ENCODE data around the gene RNF135.
"Not testable (repeated sequence)": the region's sequence is repeated elsewhere in the genome, so short reads cannot be mapped to it uniquely, and the experiment has no call there.

The RNF135 gene

DNA sequence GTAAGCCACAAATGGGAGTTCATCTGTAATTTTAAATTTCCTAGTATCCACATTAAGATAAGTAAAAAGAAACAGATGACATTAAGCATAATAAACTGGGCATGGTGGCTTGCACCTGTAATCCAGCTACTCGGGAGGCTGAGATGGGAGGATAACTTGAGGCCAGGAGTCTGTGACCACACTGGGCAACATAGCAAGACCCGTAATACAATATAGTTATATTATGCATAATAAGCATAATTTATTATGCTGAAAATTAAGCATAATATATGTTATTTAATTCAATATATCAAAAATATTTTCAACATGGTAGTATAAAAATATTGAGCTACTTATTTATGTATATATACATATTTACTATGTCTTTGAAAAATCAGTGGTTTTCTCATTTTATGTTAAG is 48.2 kb downstream of the RNF135 start:
- TF ChIP-seq, protein P1, sequence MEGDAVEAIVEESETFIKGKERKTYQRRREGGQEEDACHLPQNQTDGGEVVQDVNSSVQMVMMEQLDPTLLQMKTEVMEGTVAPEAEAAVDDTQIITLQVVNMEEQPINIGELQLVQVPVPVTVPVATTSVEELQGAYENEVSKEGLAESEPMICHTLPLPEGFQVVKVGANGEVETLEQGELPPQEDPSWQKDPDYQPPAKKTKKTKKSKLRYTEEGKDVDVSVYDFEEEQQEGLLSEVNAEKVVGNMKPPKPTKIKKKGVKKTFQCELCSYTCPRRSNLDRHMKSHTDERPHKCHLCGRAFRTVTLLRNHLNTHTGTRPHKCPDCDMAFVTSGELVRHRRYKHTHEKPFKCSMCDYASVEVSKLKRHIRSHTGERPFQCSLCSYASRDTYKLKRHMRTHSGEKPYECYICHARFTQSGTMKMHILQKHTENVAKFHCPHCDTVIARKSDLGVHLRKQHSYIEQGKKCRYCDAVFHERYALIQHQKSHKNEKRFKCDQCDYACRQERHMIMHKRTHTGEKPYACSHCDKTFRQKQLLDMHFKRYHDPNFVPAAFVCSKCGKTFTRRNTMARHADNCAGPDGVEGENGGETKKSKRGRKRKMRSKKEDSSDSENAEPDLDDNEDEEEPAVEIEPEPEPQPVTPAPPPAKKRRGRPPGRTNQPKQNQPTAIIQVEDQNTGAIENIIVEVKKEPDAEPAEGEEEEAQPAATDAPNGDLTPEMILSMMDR (conservative IDR thresholded peaks at IDR 0.05; ENCODE audit: control insufficient read depth, insufficient read depth, low read depth, low read length): no peak
- H3K4me3 ChIP-seq (ENCODE audit: control insufficient read depth, low read depth, low read length): no peak overlapping the region
- DNase-seq (ENCODE audit: low read depth): no peak

DNA sequence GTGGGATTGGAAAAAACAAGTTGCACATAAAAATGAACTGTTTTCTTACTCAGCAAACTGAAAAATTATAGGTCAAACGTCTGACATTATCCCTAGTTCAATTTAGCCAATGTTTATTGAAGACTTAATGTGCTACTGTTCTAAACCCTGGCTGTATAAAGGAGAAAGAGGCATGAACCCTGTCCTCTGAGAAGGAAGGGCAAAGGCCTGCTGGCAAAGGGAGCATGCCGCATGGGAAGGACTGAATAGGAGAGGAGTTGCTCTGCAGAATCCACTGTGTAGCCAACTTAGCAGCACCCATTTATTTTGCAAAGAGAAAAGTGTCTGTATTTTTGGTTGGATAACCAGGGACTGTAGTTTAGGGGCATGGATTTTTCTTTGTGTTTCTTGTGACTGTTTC is 52.3 kb downstream of the RNF135 start:
- not testable (repeated sequence) for DNase-seq (ENCODE audit: low read depth); H3K4me3 ChIP-seq (ENCODE audit: control insufficient read depth, low read depth, low read length)

DNA sequence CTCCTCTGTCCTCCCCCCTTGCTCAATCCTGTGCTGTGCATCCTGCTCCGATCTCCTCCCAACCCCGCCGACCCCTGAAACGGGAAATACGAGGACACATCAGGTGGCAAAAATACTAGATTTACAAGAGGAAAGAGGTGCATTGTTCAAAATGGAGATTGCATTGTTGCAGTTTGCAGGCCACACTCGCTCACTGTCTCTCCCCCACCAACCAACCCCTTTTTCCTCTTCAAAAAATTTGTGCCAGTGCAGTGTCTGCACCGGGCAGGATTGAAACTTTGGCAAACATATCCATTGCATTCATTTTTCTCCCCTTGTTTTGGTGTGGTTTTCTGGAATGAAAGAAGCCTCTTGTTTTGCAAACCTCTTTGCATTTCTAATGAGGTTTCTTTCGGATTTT is 61.0 kb downstream of the RNF135 start:
- no peak overlapping the region for H3K4me3 ChIP-seq (ENCODE audit: control insufficient read depth, low read depth, low read length)
- TF ChIP-seq, protein P1 (conservative IDR thresholded peaks at IDR 0.05; ENCODE audit: control insufficient read depth, insufficient read depth, low read depth, low read length): no peak
- DNase-seq (ENCODE audit: low read depth): no peak

DNA sequence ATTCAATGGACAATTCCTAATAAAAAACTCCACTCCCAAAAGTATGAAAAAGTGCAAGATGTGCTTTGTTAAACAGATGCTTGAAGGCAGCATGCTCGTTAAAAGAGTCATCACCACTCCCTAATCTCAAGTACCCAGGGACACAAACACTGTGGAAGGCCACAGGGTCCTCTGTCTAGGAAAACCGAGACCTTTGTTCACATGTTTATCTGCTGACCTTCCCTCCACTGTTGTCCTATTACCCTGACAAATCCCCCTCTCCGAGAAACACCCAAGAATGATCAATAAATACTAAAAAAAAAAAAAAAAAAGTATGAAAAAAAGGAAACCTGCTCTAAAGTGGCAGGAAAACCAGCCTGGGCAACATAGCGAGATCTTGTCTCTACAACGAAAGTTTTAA is 64.8 kb downstream of the RNF135 start:
- H3K4me3 ChIP-seq (ENCODE audit: control insufficient read depth, low read depth, low read length); DNase-seq (ENCODE audit: low read depth): not testable (repeated sequence)

DNA sequence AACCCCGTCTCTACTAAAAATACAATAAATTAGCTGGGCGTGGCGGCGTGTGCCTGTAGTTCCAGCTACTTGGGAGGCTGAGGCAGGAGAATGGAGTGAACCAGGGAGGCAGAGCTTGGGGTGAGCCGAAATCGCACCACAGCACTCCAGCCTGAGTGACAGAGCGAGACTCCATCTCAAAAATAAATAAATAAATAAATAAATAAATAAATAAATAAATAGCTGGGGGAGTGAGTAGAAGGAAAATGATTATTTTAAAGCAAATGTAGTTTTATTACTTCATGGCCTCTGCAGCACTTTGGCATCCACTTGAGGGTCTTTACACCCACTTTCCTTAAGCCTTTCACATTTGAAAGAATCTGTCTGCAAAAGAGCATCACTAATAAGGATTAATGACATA is 70.0 kb downstream of the RNF135 start:
- not testable (repeated sequence) for DNase-seq (ENCODE audit: low read depth)

DNA sequence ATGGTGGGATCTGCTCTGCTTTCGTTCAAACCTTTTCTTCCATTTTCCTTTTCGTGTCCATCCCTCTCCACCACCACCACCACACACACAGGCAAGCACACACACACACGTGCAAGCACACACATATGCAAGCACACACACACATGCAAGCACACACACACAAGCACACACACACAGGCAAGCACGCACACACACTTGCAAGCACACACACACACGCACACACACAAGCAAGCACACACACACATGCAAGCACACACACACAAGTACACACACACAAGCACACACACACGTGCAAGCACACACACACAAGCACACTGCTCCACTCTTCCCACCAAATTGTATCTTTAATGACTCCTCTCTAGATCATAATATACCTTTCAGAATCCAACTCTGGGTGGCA is 71.5 kb downstream of the RNF135 start:
- not testable (repeated sequence) for DNase-seq (ENCODE audit: low read depth); H3K4me3 ChIP-seq (ENCODE audit: control insufficient read depth, low read depth, low read length)

More for the DNA sequence above, 70.0 kb downstream of the RNF135 start:
- not testable (repeated sequence) for H3K4me3 ChIP-seq (ENCODE audit: control insufficient read depth, low read depth, low read length)

DNA sequence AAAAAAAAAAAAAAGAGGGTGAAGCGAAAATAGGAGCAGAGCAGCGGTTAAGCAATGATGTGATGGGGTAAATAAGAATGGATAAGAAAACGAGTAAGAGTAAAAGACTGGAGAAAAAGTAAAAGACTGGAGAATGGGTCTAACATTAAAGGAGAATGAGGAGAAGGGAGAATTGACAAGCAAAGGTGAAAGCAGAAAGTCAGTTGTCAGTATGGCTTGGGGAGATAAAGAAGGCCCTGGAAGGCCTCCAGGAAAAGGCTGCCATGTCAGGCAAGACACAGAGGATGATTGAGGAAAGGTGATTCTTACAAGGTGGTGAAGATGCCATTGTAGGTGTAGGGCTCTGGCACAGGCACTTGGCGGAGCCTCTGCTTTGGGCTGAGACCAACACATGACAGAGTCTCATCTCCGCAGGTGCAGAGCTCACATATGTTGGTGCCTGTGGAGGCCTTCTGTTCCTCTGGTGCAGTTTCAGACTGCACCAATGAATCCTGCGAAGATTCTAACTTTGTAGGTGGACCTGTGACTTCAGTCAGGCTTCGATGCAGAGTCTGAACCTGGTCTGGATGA is 76.1 kb downstream of the RNF135 start:
- DNase-seq (ENCODE audit: low read depth); H3K4me3 ChIP-seq (ENCODE audit: control insufficient read depth, low read depth, low read length): not testable (repeated sequence)

DNA sequence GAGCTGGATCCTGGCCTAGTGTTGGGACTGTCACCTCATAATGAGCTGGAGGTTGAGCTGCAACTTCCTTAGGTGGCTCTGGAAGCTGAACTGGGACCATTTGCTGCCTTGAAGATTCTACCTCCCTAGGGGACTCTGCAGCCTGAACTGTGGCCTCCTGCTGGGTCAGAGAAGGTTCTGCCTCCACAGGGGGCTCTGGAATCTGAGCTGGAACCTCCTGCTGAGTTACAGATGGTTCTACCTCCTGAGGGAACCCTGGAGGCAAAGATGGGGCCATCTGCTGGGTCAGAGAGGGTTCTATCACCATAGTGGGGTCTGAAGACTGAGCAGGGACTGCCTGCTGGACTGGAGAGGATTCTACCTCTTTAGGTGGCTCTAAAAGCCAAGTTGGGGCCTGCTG is 77.3 kb downstream of the RNF135 start:
- TF ChIP-seq, protein P1 (conservative IDR thresholded peaks at IDR 0.05; ENCODE audit: control insufficient read depth, insufficient read depth, low read depth, low read length): no peak
- DNase-seq (ENCODE audit: low read depth): no peak
- no peak overlapping the region for H3K4me3 ChIP-seq (ENCODE audit: control insufficient read depth, low read depth, low read length)

DNA sequence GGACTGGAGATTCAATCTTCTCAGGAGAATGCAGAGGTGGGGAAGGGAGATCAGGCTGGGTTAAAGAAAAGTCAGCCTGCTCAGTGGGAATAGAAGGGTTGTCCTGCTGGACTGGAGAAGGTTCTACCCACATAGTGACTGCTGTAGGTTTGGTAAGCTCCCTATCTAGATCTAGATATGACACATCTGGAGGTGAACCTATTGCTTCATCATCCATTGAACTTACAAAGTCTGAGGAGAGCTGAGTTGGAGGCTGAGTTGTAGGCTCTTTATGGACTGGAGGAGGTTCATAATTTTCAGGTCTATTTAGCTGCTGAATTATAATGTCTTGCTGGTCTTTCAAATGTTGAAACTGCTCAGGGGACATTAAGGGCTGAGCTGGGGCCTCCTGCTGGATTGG is 77.9 kb downstream of the RNF135 start:
- DNase-seq (ENCODE audit: low read depth): peak; percentile 24
- no peak overlapping the region for H3K4me3 ChIP-seq (ENCODE audit: control insufficient read depth, low read depth, low read length)
- TF ChIP-seq, protein P1 (conservative IDR thresholded peaks at IDR 0.05; ENCODE audit: control insufficient read depth, insufficient read depth, low read depth, low read length): no peak
